Tibial nerve (tissue), 4 donors: ENCODE results near the gene LHFPL5. TPM values are rescaled to one million over a fixed set of nuclear protein-coding genes. Genes with fewer than 3 reads are reported as not detected.

Experiments used
- DNase-seq, 2 donors: peaks; one replicate each; pipeline ENCODE4 v3.0.0-alpha.2; 2019; ENCODE audit warnings: low spot score in 2 of 2
- H3K27ac ChIP-seq, 4 donors: fragments of 200-600 bp; sonication (generic) in 3 of 4; one replicate each; pipeline ENCODE4 v1.5.1; 2017 to 2019; ENCODE audit warnings: mild to moderate bottlenecking in 1 of 4
- H3K27me3 ChIP-seq, 2 donors: fragments of 200-600 bp; sonication (generic) in 1 of 2; one replicate each; pipeline versions ENCODE4 v1.5.1 to v1.6.0; 2017 to 2019
- H3K36me3 ChIP-seq, 3 donors: fragments of 200-600 bp; sonication (generic); one replicate each; pipeline ENCODE4 v1.5.1; 2018 to 2019
- H3K4me1 ChIP-seq, 4 donors: fragments of 200-600 bp; sonication (generic) in 3 of 4; one replicate each; pipeline ENCODE4 v1.5.1; 2017 to 2019
- H3K4me3 ChIP-seq, 4 donors: fragments of 200-600 bp; sonication (generic) in 3 of 4; one replicate each; pipeline ENCODE4 v1.5.1; 2017 to 2019; ENCODE audit warnings: mild to moderate bottlenecking in 1 of 4, moderate library complexity in 1 of 4
- H3K9me3 ChIP-seq, 4 donors: fragments of 200-600 bp; sonication (generic) in 3 of 4; one replicate each; pipeline ENCODE4 v1.5.1; 2017 to 2019
- EP300 ChIP-seq, 2 donors: sonication (generic); formaldehyde crosslinking; IDR thresholded peaks; one replicate each; pipeline ENCODE4 v1.6.1; 2017; ENCODE audit warnings: antibody characterized with exemption in 2 of 2, mild to moderate bottlenecking in 1 of 2
- POLR2A ChIP-seq, 2 donors: fragments of 450-650 bp; IDR thresholded peaks; one replicate each; pipeline ENCODE4 v1.6.1; 2017; ENCODE audit warnings: antibody characterized with exemption in 2 of 2, mild to moderate bottlenecking in 2 of 2, moderate library complexity in 2 of 2
- WGBS, 2 donors: methylation state at CpG; one replicate each; pipeline ENCODE4 v1.1.5; 2018; 5-methylcytosine and 5-hydroxymethylcytosine counted together
- total RNA-seq, 4 donors: library from RNA; depleted of rRNA; stranded (reverse); fragments of >200 nt; gene quantifications; one replicate each; pipeline ENCODE4 v1.1.0, GENCODE V29; 2016
- TF ChIP-seq, protein P1 (sequence below), 5 experiments: fragments of 200-600 bp in 3 of 5; fragments of 450-650 bp in 2 of 5; sonication (generic) in 3 of 5; IDR thresholded peaks; one replicate each; pipeline ENCODE4 v1.5.1; 2016 to 2019; ENCODE audit warnings: antibody characterized with exemption in 5 of 5, mild to moderate bottlenecking in 3 of 5, moderate library complexity in 2 of 5

The LHFPL5 gene
- total RNA-seq, 4 donors from 2014 or later, result not detected

GRCh38 chr6:35784200-35784599, 21.0 kb upstream of the LHFPL5 start:
- H3K36me3 ChIP-seq, result no peaks in the 10 kb centered on the region
- no peak overlapping the region for H3K27ac ChIP-seq
- 61 to 68% methylated on average over 2 of the region's 2 CpGs for WGBS, 2 donors
- H3K4me3 ChIP-seq, result no peak overlapping the region
- H3K9me3 ChIP-seq, result no peaks in the 10 kb centered on the region
- TF ChIP-seq EP300 (IDR thresholded peaks at IDR 0.05), result no peak
- TF ChIP-seq, protein P1, sequence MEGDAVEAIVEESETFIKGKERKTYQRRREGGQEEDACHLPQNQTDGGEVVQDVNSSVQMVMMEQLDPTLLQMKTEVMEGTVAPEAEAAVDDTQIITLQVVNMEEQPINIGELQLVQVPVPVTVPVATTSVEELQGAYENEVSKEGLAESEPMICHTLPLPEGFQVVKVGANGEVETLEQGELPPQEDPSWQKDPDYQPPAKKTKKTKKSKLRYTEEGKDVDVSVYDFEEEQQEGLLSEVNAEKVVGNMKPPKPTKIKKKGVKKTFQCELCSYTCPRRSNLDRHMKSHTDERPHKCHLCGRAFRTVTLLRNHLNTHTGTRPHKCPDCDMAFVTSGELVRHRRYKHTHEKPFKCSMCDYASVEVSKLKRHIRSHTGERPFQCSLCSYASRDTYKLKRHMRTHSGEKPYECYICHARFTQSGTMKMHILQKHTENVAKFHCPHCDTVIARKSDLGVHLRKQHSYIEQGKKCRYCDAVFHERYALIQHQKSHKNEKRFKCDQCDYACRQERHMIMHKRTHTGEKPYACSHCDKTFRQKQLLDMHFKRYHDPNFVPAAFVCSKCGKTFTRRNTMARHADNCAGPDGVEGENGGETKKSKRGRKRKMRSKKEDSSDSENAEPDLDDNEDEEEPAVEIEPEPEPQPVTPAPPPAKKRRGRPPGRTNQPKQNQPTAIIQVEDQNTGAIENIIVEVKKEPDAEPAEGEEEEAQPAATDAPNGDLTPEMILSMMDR (IDR thresholded peaks at IDR 0.05), result no peak
- TF ChIP-seq POLR2A (IDR thresholded peaks at IDR 0.05), result no peak
- H3K27me3 ChIP-seq, result peaks cover 0 to 47% of the 10 kb centered on the region in 2 donors
- DNase-seq, result no peak
- no peaks in the 10 kb centered on the region for H3K4me1 ChIP-seq

GRCh38 chr6:35786272-35786671, 18.9 kb upstream of the LHFPL5 start:
- no peak overlapping the region for H3K4me3 ChIP-seq
- TF ChIP-seq EP300 (IDR thresholded peaks at IDR 0.05) (no peak), POLR2A (IDR thresholded peaks at IDR 0.05) (no peak)
- TF ChIP-seq, protein P1 (IDR thresholded peaks at IDR 0.05), result no peak
- no peaks in the 10 kb centered on the region for H3K4me1 ChIP-seq
- 58 to 68% methylated on average over 2 of the region's 2 CpGs for WGBS, 2 donors
- peaks cover 0 to 53% of the 10 kb centered on the region in 2 donors for H3K27me3 ChIP-seq
- no peaks in the 10 kb centered on the region for H3K36me3 ChIP-seq
- H3K9me3 ChIP-seq, result no peaks in the 10 kb centered on the region
- H3K27ac ChIP-seq, result no peak overlapping the region
- DNase-seq, result no peak

DNA sequence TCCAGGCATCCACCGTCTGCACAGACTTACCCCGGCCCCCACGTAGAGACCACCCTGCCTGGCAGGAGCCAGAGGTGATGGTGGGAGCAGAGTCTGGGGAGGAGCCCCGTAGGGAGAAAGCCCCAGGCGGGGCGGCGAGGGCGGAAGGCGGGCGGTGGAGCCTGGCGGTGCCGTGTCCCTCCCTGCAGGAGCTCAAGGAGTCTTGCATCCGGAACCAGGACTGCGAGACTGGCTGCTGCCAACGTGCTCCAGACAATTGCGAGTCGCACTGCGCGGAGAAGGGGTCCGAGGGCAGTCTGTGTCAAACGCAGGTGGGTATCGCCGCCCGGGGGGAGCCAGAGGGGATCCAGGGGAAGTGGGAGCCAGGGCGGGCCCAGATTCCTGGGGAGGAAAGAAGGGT, 18.3 kb upstream of the LHFPL5 start:
- no peak overlapping the region for H3K4me3 ChIP-seq
- no peak for DNase-seq
- 44 to 64% methylated on average over 25 of the region's 25 CpGs for WGBS, 2 donors

DNA sequence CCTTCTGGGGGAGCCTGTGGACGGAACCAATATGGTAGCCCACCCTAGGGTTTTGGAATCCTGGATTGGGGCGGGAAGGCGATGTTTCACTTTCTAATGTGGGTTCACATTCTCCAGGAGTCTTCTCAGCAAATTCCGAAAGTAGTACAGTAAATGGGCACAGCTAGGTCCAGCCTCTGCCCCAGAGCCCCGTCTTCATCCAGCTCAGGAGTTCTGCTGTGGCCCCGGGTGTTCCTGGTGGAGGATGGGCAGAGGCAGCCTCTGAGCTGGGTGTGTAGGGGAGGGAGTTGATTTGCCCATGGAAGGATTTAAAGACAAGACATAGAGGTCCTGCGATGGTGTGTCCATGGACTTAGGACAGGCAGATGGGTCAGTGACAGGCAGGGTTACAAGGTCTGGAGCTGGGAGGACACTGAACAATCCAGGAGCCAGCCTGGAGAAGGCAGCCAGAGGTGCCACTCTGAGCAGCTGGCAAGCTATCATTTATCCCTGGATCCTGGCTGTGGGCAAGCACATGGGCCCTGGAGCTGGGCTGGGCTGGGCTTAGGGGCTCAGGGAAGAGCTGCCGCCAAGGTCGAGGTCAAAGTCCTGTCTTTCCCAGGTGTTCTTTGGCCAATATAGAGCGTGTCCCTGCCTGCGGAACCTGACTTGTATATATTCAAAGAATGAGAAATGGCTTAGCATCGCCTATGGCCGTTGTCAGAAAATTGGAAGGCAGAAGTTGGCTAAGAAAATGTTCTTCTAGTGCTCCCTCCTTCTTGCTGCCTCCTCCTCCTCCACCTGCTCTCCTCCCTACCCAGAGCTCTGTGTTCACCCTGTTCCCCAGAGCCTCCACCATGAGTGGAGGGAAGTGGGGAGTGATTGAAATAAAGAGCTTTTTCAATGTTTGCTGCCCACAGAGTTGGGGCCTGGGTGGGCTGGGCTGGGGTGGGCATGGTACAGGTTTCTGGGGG, 17.6 kb upstream of the LHFPL5 start:
- no peaks in the 10 kb centered on the region for H3K4me1 ChIP-seq
- WGBS, 2 donors, result 85% methylated on average over 13 of the region's 13 CpGs
- no peak overlapping the region for H3K4me3 ChIP-seq
- H3K27me3 ChIP-seq, result peaks cover 0 to 53% of the 10 kb centered on the region in 2 donors
- no peaks in the 10 kb centered on the region for H3K9me3 ChIP-seq
- no peak for DNase-seq
- TF ChIP-seq EP300 (IDR thresholded peaks at IDR 0.05) (no peak), POLR2A (IDR thresholded peaks at IDR 0.05) (no peak)
- TF ChIP-seq, protein P1 (IDR thresholded peaks at IDR 0.05), result no peak
- no peak overlapping the region for H3K27ac ChIP-seq
- no peaks in the 10 kb centered on the region for H3K36me3 ChIP-seq

More for the DNA sequence above, 18.3 kb upstream of the LHFPL5 start:
- Histone ChIP-seq H3K9me3 (no peaks in the 10 kb centered on the region), H3K27me3 (peaks cover 0 to 53% of the 10 kb centered on the region in 2 donors), H3K4me1 (no peaks in the 10 kb centered on the region), H3K27ac (no peak overlapping the region), H3K36me3 (no peaks in the 10 kb centered on the region)
- TF ChIP-seq POLR2A (IDR thresholded peaks at IDR 0.05) (no peak), EP300 (IDR thresholded peaks at IDR 0.05) (no peak)
- TF ChIP-seq, protein P1 (IDR thresholded peaks at IDR 0.05), result no peak

DNA sequence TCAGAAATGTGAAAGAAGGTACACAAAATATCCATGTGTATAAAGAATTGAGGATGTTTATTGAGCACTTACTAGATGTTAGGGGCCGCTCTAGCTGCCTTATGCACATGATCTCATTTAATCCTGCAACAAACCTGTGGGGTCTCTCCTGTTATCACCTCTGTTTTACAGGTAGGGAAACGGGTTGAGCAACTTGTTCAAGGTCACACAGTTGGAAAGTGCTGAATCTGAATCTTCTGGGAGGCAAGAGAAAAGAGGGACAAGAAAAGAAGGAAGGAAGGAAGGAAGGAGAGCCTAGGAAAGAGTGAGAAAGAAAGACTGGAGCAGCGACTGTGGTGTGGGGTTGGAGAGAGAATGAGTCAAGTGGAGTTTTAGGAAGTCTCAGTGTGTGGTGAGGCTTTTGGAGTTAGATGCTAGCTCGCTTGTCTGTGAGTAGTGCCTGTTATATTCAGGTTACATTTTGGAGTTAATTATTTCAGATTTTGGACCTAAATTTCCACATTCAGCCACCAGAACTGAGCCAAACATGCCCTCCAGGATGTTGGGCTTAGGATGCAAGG, 16.6 kb upstream of the LHFPL5 start:
- H3K4me3 ChIP-seq, result no peak overlapping the region
- no peak for DNase-seq
- peaks cover 0 to 49% of the 10 kb centered on the region in 2 donors for H3K27me3 ChIP-seq
- no peaks in the 10 kb centered on the region for H3K36me3 ChIP-seq
- no peaks in the 10 kb centered on the region for H3K9me3 ChIP-seq
- TF ChIP-seq, protein P1 (IDR thresholded peaks at IDR 0.05), result no peak
- TF ChIP-seq POLR2A (IDR thresholded peaks at IDR 0.05), result no peak
- no peak for TF ChIP-seq EP300 (IDR thresholded peaks at IDR 0.05)
- no peaks in the 10 kb centered on the region for H3K4me1 ChIP-seq
- no peak overlapping the region for H3K27ac ChIP-seq
- WGBS, 2 donors, result 66 to 72% methylated on average over 4 of the region's 4 CpGs
